AG10803 (cell line): Measurements from ENCODE around the gene TOP1.

ENCODE experiments used
- DNase-seq: peaks from one replicate; pipeline ENCODE4 v3.0.0; 2010; ENCODE audit warnings: low read depth
- H3K4me3 ChIP-seq: 2 replicates; pipeline ENCODE4 v1.5.1; 2011; ENCODE audit warnings: mild to moderate bottlenecking, low read length, control low read depth
- CTCF ChIP-seq: conservative IDR thresholded peaks from 2 replicates; pipeline ENCODE4 v1.5.1; 2011; ENCODE audit warnings: mild to moderate bottlenecking, low read length, control low read depth, inconsistent platforms

Gene TOP1

GRCh38 chr20:41004531-41005360 lies 23.9 kb upstream of the TOP1 start:
- no peak for TF ChIP-seq CTCF
- peak; percentile 9 for DNase-seq
- H3K4me3 ChIP-seq, result no peak overlapping the region

- peak; percentile 90 for DNase-seq
- H3K4me3 ChIP-seq, result no peak overlapping the region
- TF ChIP-seq CTCF, result no peak
Measured at GRCh38 chr20:41005361-41005729, 23.3 kb upstream of the TOP1 start.

GRCh38 chr20:41006126-41006935 lies 22.3 kb upstream of the TOP1 start:
- no peak overlapping the region for H3K4me3 ChIP-seq
- no peak for TF ChIP-seq CTCF
- no peak for DNase-seq

GRCh38 chr20:41006936-41007474 lies 21.6 kb upstream of the TOP1 start:
- H3K4me3 ChIP-seq, result no peak overlapping the region
- DNase-seq, result no peak
- no peak for TF ChIP-seq CTCF

GRCh38 chr20:41007481-41007880 lies 21.1 kb upstream of the TOP1 start:
- no peak overlapping the region for H3K4me3 ChIP-seq
- TF ChIP-seq CTCF, result no peak
- DNase-seq, result no peak

GRCh38 chr20:41009946-41010345 lies 18.7 kb upstream of the TOP1 start:
- no peak overlapping the region for H3K4me3 ChIP-seq
- no peak for DNase-seq
- no peak for TF ChIP-seq CTCF
